ENCODE data around the gene KIAA0040. TPM values are rescaled to one million over a fixed set of nuclear protein-coding genes. Genes with fewer than 3 reads are reported as not detected.
A peak's percentile ranks its signal among the peaks of the same experiment; 100 is the strongest.

The KIAA0040 gene
- total RNA-seq, 1 experiment from 2014 or later = 27.7 TPM

- TSS peak; percentile 89 for BruUV-seq (replicated peaks)
- no peak for TF ChIP-seq CTCF (IDR thresholded peaks at IDR 0.05; ENCODE audit: unreplicated experiment)
- peaks cover 36% of the 10 kb centered on the region for H3K4me1 Mint-ChIP-seq (ENCODE audit: insufficient read depth, unreplicated experiment)
- no peaks in the 10 kb centered on the region for H3K9me3 Mint-ChIP-seq (ENCODE audit: unreplicated experiment)
- ChIA-PET POLR2A (interaction anchor here (0.6 to 3.1 kb wide), 15 partner anchors 9 to 1016 kb away, joined by 3 to 32 read pairs (median 5); partner anchors contain the start of gene MRPS14), CTCF (interaction anchor here (0.6 to 8.4 kb wide), 19 partner anchors 8 to 848 kb away, joined by 3 to 78 read pairs (median 6); no protein-coding TSS in a partner anchor)
- intact Hi-C loops (cut with micrococcal nuclease) = loop anchor here (1.0 to 2.0 kb wide), 2 partner anchors 29 to 37 kb away; no protein-coding TSS in a partner anchor
- peaks cover 7% of the 10 kb centered on the region for H3K36me3 Mint-ChIP-seq (ENCODE audit: insufficient read depth, unreplicated experiment)
- peak; percentile 82 for DNase-seq (ENCODE audit: unreplicated experiment)
- peak overlapping the region; percentile 67 for H3K27ac Mint-ChIP-seq (ENCODE audit: low read depth, unreplicated experiment)
- H3K4me3 Mint-ChIP-seq (ENCODE audit: unreplicated experiment) = peak overlapping the region; percentile 80
- no peaks in the 10 kb centered on the region for H3K27me3 Mint-ChIP-seq (ENCODE audit: insufficient read depth, unreplicated experiment)
Observed at GRCh38 chr1:175192111-175192629, 406 bp downstream of the KIAA0040 start.

- H3K9me3 Mint-ChIP-seq (ENCODE audit: unreplicated experiment) = no peaks in the 10 kb centered on the region
- peaks cover 37% of the 10 kb centered on the region for H3K4me1 Mint-ChIP-seq (ENCODE audit: insufficient read depth, unreplicated experiment)
- DNase-seq (ENCODE audit: unreplicated experiment) = peak; percentile 57
- H3K4me3 Mint-ChIP-seq (ENCODE audit: unreplicated experiment) = peak overlapping the region; percentile 80
- peak overlapping the region; percentile 67 for H3K27ac Mint-ChIP-seq (ENCODE audit: low read depth, unreplicated experiment)
- intact Hi-C loops (cut with micrococcal nuclease) = loop anchor here (1.0 to 2.0 kb wide), 2 partner anchors 29 to 36 kb away; no protein-coding TSS in a partner anchor
- CTCF ChIA-PET = interaction anchor here (0.6 to 8.4 kb wide), 20 partner anchors 8 to 849 kb away, joined by 3 to 78 read pairs (median 6); no protein-coding TSS in a partner anchor
- POLR2A ChIA-PET = interaction anchor here (0.6 to 3.1 kb wide), 16 partner anchors 10 to 1016 kb away, joined by 3 to 32 read pairs (median 5); partner anchors contain the start of gene MRPS14
- TF ChIP-seq CTCF (IDR thresholded peaks at IDR 0.05; ENCODE audit: unreplicated experiment) = no peak
- no peaks in the 10 kb centered on the region for H3K27me3 Mint-ChIP-seq (ENCODE audit: insufficient read depth, unreplicated experiment)
- no TSS peak for BruUV-seq (replicated peaks)
- H3K36me3 Mint-ChIP-seq (ENCODE audit: insufficient read depth, unreplicated experiment) = peaks cover 7% of the 10 kb centered on the region
Observed at GRCh38 chr1:175191659-175192058, 917 bp downstream of the KIAA0040 start.

GRCh38 chr1:175188936-175189335 lies 3.6 kb downstream of the KIAA0040 start:
- peaks cover 32% of the 10 kb centered on the region for H3K4me1 Mint-ChIP-seq (ENCODE audit: insufficient read depth, unreplicated experiment)
- POLR2A ChIA-PET = interaction anchor here (0.6 to 1.4 kb wide), 2 partner anchors 17 to 166 kb away, joined by 3 read pairs; partner anchors contain the start of gene MRPS14
- no peaks in the 10 kb centered on the region for H3K27me3 Mint-ChIP-seq (ENCODE audit: insufficient read depth, unreplicated experiment)
- peaks cover 7% of the 10 kb centered on the region for H3K36me3 Mint-ChIP-seq (ENCODE audit: insufficient read depth, unreplicated experiment)
- DNase-seq (ENCODE audit: unreplicated experiment) = no peak
- CTCF ChIA-PET = interaction anchor here (0.6 to 8.4 kb wide), 11 partner anchors 11 to 442 kb away, joined by 3 to 78 read pairs (median 17); no protein-coding TSS in a partner anchor
- no TSS peak for BruUV-seq (replicated peaks)
- intact Hi-C loops (cut with micrococcal nuclease) = no loop called here
- H3K4me3 Mint-ChIP-seq (ENCODE audit: unreplicated experiment) = no peak overlapping the region
- H3K27ac Mint-ChIP-seq (ENCODE audit: low read depth, unreplicated experiment) = no peak overlapping the region
- no peaks in the 10 kb centered on the region for H3K9me3 Mint-ChIP-seq (ENCODE audit: unreplicated experiment)
- TF ChIP-seq CTCF (IDR thresholded peaks at IDR 0.05; ENCODE audit: unreplicated experiment) = no peak

- no peaks in the 10 kb centered on the region for H3K9me3 Mint-ChIP-seq (ENCODE audit: unreplicated experiment)
- peaks cover 7% of the 10 kb centered on the region for H3K36me3 Mint-ChIP-seq (ENCODE audit: insufficient read depth, unreplicated experiment)
- H3K27ac Mint-ChIP-seq (ENCODE audit: low read depth, unreplicated experiment) = no peak overlapping the region
- BruUV-seq (replicated peaks) = no TSS peak
- ChIA-PET CTCF (interaction anchor here (0.9 to 8.4 kb wide), 9 partner anchors 8 to 187 kb away, joined by 3 to 78 read pairs (median 6); no protein-coding TSS in a partner anchor), POLR2A (interaction anchor here (1.1 kb wide), 1 partner anchor 27 kb away, joined by 3 read pairs; no protein-coding TSS in a partner anchor)
- TF ChIP-seq CTCF (IDR thresholded peaks at IDR 0.05; ENCODE audit: unreplicated experiment) = no peak
- no peak for DNase-seq (ENCODE audit: unreplicated experiment)
- H3K4me3 Mint-ChIP-seq (ENCODE audit: unreplicated experiment) = no peak overlapping the region
- peaks cover 26% of the 10 kb centered on the region for H3K4me1 Mint-ChIP-seq (ENCODE audit: insufficient read depth, unreplicated experiment)
- no peaks in the 10 kb centered on the region for H3K27me3 Mint-ChIP-seq (ENCODE audit: insufficient read depth, unreplicated experiment)
- intact Hi-C loops (cut with micrococcal nuclease) = no loop called here
Observed at GRCh38 chr1:175186433-175187160, 6.0 kb downstream of the KIAA0040 start.

Data from MCF 10A (cell line).